ENCODE results near the gene PAM.

Gene PAM

GRCh38 chr5:102834438-102834964 lies 79.4 kb downstream of the PAM start:
- H3K27ac Mint-ChIP-seq, result peak overlapping the region; percentile 35

DNA sequence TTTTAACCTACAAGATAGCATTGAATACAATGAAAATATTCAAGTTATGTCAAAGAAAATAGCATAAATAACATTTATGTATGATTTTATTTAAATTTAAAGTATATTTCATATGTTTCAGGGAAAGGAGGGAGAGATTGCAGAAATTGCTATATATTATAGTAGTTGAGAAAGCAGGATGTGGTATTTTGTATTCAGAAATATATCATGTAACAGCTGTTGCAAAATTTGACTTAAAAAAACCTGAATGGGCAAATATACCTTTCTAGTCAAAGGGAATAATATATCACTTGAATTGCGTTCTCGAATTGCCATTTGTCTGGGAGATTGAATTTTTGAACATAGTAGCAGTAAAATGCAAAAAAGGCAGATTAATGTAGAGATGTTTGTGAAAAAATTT lies 80.6 kb downstream of the PAM start:
- TF ChIP-seq, protein P1, sequence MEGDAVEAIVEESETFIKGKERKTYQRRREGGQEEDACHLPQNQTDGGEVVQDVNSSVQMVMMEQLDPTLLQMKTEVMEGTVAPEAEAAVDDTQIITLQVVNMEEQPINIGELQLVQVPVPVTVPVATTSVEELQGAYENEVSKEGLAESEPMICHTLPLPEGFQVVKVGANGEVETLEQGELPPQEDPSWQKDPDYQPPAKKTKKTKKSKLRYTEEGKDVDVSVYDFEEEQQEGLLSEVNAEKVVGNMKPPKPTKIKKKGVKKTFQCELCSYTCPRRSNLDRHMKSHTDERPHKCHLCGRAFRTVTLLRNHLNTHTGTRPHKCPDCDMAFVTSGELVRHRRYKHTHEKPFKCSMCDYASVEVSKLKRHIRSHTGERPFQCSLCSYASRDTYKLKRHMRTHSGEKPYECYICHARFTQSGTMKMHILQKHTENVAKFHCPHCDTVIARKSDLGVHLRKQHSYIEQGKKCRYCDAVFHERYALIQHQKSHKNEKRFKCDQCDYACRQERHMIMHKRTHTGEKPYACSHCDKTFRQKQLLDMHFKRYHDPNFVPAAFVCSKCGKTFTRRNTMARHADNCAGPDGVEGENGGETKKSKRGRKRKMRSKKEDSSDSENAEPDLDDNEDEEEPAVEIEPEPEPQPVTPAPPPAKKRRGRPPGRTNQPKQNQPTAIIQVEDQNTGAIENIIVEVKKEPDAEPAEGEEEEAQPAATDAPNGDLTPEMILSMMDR (IDR thresholded peaks at IDR 0.05), result no peak
- DNase-seq, result no peak
- H3K27ac Mint-ChIP-seq, result no peak overlapping the region
- no peaks in the 10 kb centered on the region for H3K36me3 Mint-ChIP-seq (ENCODE audit: low read depth)
- no peaks in the 10 kb centered on the region for H3K27me3 Mint-ChIP-seq (ENCODE audit: low read depth, poor library complexity)
- no peaks in the 10 kb centered on the region for H3K4me1 Mint-ChIP-seq
- H3K4me3 Mint-ChIP-seq, result no peak overlapping the region
- no peaks in the 10 kb centered on the region for H3K9me3 Mint-ChIP-seq

More at GRCh38 chr5:102834438-102834964, 79.4 kb downstream of the PAM start:
- H3K27me3 Mint-ChIP-seq (ENCODE audit: low read depth, poor library complexity), result no peaks in the 10 kb centered on the region
- TF ChIP-seq, protein P1 (IDR thresholded peaks at IDR 0.05), result no peak
- no peaks in the 10 kb centered on the region for H3K36me3 Mint-ChIP-seq (ENCODE audit: low read depth)
- H3K4me3 Mint-ChIP-seq, result no peak overlapping the region
- H3K4me1 Mint-ChIP-seq, result no peaks in the 10 kb centered on the region
- DNase-seq, result no peak
- no peaks in the 10 kb centered on the region for H3K9me3 Mint-ChIP-seq

GRCh38 chr5:102841021-102841420 lies 85.9 kb downstream of the PAM start:
- no peaks in the 10 kb centered on the region for H3K27me3 Mint-ChIP-seq (ENCODE audit: low read depth, poor library complexity)
- no peaks in the 10 kb centered on the region for H3K4me1 Mint-ChIP-seq
- H3K4me3 Mint-ChIP-seq, result no peak overlapping the region
- peaks cover 10% of the 10 kb centered on the region for H3K36me3 Mint-ChIP-seq (ENCODE audit: low read depth)
- no peak overlapping the region for H3K27ac Mint-ChIP-seq
- TF ChIP-seq, protein P1 (IDR thresholded peaks at IDR 0.05), result no peak
- no peak for DNase-seq
- H3K9me3 Mint-ChIP-seq, result peaks cover 3% of the 10 kb centered on the region

- no peaks in the 10 kb centered on the region for H3K27me3 Mint-ChIP-seq (ENCODE audit: low read depth, poor library complexity)
- H3K4me1 Mint-ChIP-seq, result no peaks in the 10 kb centered on the region
- H3K4me3 Mint-ChIP-seq, result no peak overlapping the region
- H3K9me3 Mint-ChIP-seq, result peaks cover 10% of the 10 kb centered on the region
- H3K36me3 Mint-ChIP-seq (ENCODE audit: low read depth), result peaks cover 33% of the 10 kb centered on the region
- H3K27ac Mint-ChIP-seq, result no peak overlapping the region
- TF ChIP-seq, protein P1 (IDR thresholded peaks at IDR 0.05), result no peak
- DNase-seq, result no peak
Observed at GRCh38 chr5:102843997-102844396, 88.9 kb downstream of the PAM start.

- Mint-ChIP-seq H3K4me1 (no peaks in the 10 kb centered on the region), H3K4me3 (no peak overlapping the region), H3K36me3 (ENCODE audit: low read depth) (peaks cover 33% of the 10 kb centered on the region), H3K27me3 (ENCODE audit: low read depth, poor library complexity) (no peaks in the 10 kb centered on the region), H3K27ac (no peak overlapping the region), H3K9me3 (peaks cover 10% of the 10 kb centered on the region)
- TF ChIP-seq, protein P1 (IDR thresholded peaks at IDR 0.05), result no peak
- no peak for DNase-seq
Observed at GRCh38 chr5:102845041-102845440, 89.9 kb downstream of the PAM start.

GRCh38 chr5:102850503-102850902 lies 95.4 kb downstream of the PAM start:
- Mint-ChIP-seq H3K27me3 (ENCODE audit: low read depth, poor library complexity) (no peaks in the 10 kb centered on the region), H3K4me3 (no peak overlapping the region), H3K36me3 (ENCODE audit: low read depth) (peaks cover 23% of the 10 kb centered on the region), H3K27ac (no peak overlapping the region), H3K4me1 (no peaks in the 10 kb centered on the region), H3K9me3 (peaks cover 7% of the 10 kb centered on the region)
- TF ChIP-seq, protein P1 (IDR thresholded peaks at IDR 0.05), result no peak
- DNase-seq, result no peak

Measured in nephron progenitor cell (in vitro differentiated cells).